HG03045 (cell line): Measurements from ENCODE around the gene MILR1.
"Not testable (repeated sequence)": the region's sequence is repeated elsewhere in the genome, so short reads cannot be mapped to it uniquely, and the experiment has no call there.

Experiments used
- ATAC-seq: cut with Tn5 transposase; IDR thresholded peaks from one replicate; pipeline ENCODE4 v1.9.1; 2021; ENCODE audit warnings: mild to moderate bottlenecking, moderate library complexity; ENCODE audit not compliant: unreplicated experiment

The MILR1 gene

DNA sequence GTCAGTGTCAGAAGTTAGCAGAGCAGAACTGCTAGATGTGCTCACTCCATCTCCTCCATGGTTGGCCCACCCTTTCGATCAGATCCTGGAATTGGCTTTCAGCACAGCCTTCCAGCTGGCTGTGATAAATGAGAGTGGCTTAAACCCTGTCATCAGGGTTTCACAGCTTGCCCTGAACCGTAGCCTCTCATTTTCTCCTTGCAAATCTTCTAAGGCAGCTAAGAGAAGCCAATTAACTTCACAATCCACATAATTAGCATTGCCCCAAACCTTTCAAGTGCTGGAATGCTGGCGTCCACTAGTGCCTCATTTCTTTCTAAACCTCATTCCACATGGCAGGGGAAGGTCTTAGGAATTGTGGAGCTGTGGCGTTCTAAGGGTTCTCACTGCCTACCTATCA lies 21.7 kb downstream of the MILR1 start:
- ATAC-seq, result no peak

DNA sequence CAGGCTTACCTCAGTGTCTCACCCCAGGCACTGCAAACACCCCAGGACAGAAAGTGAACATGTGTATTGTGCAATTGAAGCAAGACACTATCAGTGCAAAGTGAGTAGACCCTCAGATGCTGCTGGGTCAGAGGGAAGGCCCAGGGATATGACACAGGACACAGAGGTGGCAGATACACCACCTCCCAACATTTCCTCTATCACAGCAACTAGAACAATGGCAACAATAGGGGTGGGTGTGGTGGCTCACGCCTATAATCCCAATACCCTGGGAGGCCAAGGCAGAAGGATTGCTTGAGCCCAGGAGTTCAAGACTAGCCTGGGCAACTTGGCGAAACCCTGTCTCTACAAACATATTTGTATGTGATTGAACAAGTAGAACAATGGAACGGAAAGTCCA lies 22.5 kb downstream of the MILR1 start:
- no peak for ATAC-seq

DNA sequence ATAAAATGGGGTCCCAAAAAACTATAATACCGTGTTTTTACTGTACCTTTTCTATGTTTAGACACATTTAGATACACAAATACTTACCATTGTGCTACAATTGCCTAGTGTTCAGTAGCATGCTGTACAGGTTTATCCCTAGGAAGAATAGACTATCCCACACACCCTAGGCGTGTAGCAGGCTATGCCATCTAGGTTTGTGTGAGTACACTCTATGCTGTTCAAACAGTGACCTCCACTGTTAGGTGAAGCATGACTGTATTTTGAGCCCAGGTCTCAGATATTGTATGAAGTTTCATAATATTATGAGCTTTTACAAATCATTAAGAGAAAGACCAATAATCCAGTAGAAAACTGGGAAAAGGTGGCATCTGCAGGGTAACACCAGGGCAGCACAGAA lies 23.6 kb downstream of the MILR1 start:
- ATAC-seq, result no peak

DNA sequence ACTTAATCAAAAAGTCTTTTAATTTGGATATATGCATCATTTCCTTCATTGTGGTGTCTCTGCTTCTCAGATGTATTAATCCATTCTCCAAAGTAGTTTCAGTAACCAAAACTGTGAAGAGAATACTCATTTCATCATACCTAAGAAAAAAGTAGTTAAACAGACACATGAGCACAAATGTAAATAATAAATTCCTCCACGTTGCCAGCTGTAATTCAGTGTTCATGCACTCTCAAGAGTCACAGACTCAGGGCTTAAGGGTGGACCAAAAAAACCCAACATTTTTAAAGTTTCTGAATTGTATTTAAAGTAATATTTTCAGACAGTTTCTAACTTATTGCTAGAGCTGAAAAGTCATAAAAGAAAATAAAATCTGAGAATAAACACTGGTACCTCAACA lies 28.9 kb downstream of the MILR1 start:
- ATAC-seq, result no peak

DNA sequence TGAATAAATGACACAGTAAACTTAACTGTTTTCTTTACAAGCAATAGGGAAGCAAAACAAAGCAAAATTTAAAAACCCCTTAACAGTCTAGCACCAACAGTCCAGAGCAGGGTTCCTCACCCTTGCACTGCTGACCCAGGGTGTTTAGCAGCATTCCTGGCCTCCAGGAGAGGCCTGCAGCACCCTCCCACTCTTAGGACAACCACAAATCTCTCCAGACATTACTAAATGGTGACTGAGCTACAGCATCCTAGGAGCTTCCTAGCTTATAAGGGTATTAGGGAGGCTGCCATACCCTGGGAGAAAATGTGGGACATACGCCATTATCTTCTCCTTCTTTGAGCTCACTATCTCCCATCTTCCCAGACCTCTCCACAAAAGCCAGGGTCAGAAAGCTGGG lies 32.0 kb downstream of the MILR1 start:
- no peak for ATAC-seq

DNA sequence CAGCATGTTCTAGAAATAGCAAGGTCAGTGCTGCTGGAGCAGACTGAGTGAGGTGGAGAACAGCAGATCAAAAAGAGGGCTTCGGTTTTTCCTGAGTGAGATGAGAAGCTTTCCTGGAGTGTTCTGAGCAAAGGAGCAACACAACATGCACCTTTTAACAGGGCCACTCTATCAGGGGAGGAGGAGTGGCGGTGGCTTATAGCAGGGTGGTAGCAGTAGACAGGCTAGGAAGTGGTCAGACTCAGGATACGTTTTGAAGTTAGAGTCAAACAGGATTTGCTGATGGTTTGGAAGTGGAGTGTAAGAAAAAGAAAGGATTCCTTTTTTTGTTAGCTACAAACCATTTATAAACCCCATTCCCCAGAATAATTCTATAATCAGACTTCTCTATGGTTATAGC lies 35.5 kb downstream of the MILR1 start:
- ATAC-seq, result no peak

DNA sequence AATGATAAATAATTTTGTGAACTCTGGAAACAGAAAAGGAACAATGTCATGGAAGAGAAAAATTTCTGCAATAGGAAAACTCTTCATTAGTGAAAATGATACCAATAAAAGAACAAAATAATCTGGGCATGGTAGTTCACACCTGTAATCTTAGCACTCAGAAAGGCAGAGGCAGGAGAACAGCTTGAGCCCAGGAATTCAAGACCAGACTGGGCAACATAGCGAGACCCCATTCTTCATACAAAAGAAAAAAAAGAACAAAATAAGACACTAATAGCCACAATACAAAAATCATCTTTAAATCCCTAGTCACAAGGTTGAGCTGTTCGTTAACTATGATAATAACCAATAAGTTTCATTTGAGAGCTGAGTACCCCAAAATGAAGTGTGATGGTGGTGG lies 39.4 kb downstream of the MILR1 start:
- ATAC-seq, result no peak

DNA sequence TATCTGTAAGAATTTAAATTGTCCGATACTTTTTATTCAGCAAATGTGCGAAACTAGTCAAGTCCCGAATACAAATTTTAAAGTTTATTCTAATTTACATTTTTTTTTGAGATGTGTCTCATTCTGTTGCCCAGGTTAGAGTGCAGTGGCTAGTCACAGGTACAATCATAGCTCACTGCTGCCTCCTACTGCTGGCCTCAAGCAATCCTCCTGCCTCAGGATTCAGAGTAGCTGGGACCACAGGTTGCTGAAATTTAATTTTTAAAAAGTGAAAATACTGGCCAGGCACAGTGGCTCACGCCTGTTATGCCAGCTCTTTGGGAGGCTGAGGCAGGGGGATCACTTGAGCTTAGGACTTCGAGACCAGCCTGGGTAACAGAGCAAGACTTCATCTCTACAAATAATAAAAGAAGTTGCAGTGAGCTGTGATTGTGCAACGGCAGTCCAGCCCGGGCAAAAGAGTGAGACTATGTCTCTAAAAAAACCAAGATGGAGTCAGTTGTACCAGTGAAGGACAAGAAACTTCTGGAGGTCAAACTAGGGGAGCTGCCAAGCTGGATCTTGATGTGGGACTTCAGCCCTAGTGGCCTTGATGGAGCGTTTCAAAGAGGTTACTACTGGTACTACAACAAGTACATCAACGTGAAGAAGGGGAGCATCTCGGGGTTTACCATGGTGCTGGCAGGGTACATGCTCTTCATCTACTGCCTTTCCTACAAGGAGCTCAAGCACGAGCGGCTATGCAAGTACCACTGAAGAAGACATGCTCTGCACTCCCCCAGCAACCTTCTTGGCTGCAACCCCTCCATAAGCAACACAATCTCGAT lies 42.3 kb downstream of the MILR1 start:
- no peak for ATAC-seq

DNA sequence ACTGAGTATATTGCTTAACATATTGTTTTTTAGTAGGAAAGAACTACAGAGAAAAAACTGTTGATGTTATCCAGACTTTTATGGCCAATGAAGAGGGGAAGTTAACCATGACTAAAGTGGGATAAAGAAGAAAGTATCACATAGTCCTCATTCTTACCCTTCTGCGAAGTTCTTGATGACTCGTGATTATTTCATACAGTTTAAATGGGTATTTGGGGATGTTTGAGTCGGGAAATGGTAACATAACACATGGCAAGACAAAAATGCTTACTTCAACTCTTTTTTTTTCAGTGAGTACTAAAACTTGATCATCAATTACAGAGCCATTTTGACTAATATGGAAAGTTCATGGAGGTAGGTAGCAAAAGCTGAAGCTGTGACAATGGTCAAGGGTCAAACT lies 43.1 kb downstream of the MILR1 start:
- no peak for ATAC-seq

DNA sequence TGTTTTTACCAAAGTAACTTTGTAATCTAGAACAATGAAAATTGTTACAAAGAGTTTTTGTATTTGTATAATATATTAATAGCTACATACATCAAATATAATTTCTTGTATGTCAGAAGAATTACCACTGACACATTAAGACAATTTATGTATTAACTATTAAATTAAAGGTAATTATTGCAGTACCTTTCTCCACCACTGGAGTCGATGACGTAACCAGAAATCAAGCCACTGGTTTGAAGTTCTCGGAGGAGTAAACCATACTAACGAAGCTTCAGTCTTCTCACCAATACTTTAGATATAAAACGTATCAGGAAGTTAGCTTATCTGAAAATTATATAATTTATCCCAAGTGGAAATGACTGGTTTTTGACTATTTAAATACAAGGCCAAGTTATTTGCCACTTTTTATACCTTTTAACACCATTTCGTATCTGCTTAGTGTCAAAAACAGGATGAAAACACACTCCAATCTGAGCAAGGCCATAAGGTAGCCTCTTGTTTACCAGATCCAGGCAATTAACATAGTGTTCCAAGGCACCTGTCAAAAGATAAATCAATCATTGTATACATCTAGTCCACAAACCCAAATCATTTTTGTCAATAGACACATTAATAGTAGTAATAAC lies 43.7 kb downstream of the MILR1 start:
- ATAC-seq, result no peak

DNA sequence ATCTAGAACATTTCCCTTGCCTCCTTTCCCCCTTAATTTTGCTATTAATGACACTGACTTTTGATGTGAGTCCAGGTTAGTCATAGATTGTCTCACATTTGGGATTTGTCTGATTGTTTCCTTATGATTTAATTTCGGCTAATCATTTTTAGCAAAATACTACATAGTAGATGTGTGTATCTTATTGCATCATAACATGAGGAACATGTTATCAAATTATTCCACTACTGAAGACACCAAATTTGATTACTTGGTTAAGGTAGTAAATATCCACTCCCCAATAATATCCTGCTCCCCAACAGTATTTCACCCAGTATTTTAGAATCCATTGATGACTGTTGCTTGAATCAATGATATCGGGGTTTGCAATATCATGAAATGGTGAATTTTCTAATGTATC lies 45.2 kb downstream of the MILR1 start:
- no peak for ATAC-seq

DNA sequence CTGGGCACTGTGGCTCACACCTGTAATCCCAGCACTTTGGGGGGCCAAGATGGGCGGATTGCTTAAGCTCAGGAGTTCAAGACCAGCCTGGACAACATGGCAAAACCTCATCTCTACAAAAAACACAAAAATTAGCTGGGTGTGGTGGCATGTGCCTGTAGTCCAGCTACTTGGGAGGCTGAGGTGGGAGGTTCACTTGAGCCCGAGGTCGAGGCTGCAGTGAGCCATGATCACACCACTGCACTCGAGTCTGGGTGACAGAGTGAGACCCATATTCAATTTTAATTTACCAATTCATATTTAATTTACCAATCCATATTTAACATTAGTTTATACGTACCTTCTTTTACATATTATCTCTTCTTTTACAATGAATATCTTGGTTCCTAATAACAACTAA lies 46.4 kb downstream of the MILR1 start:
- ATAC-seq, result not testable (repeated sequence)

DNA sequence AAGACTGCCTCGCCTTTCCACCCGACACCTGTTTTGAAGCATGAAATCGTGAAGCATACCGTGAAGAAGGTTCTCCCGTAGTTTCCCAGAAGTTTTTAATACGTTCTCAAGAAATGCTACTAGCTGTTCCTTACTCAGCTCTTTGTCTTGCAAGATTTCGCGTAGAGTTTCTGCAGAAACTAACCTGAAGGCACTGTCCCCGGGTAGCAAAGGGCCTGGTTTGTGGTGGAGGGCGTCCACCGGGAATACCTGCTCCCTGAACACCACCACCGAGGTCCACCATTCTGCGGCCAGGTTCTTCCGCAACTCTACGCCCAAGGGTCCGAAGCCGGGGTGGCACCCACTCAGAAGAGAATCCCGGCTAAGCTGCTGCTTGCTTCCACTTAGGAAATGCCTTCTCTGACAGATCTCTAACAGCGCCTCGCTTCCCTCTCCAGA lies 47.5 kb downstream of the MILR1 start:
- ATAC-seq, result peak; percentile 30

DNA sequence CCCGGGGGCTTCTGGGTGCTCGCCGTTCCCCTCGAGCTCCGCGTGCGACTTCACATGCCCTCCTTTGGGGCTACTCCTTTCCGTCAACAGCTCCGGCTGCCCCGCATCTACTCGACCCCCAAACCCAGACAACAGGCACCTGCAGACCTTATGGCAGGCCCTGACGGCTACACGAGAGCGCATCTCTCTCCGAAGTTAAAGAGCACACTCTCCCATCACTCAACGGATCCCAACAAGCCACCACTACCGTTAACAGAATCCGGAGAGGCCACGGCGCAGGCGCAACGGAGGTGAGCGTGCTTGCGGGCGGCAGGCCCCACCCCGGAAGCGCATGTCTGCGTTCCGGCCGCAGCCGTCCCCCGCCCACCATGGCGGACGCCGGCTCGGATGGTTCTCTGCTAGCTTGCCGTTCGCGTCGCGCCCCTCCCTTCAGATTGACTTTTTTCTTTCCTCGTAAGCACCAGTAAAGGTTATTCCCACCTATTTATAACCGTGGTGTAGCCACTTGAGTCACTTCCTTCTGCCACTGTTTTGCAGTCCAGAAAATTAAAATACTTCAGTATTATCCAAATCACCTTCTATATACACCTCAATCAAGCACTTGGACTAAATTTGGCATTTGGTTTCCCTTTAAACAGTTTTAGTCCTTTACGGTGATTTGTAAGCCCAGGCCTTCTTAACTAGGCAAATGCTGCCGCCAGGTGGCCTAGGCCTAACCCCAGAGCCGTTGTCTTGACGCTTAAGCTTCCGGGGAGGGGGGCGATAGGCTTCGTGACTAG lies 48.1 kb downstream of the MILR1 start, which contains the start of gene POLG2:
TSS of gene POLG2 (minus strand) at position 269 of the 779 bp plus-strand sequence. CDS start at position 183, 86 bp downstream.
- ATAC-seq, result peak; percentile 83

DNA sequence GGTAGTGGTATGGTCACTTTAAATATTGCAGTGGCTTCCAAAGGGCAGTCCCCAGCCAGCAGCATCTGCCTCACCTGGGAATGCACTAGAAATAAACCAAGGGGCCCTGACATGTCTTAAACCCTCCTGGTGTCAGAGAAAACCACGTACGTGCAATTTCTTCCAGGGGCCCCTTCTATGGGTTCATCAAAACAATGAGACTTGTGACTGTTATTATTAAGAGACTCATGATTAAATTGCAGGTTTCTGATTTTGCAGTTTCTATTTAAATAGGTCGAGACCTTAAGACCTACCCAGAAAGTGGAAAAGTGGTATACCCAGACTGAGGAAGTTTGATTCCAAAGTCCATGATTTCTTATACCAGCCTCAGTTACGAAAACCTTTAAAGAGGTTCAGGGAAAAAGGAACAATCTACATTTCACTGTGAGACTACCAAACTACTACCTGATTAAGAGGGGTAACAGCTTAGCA lies 48.7 kb downstream of the MILR1 start:
- no peak for ATAC-seq

DNA sequence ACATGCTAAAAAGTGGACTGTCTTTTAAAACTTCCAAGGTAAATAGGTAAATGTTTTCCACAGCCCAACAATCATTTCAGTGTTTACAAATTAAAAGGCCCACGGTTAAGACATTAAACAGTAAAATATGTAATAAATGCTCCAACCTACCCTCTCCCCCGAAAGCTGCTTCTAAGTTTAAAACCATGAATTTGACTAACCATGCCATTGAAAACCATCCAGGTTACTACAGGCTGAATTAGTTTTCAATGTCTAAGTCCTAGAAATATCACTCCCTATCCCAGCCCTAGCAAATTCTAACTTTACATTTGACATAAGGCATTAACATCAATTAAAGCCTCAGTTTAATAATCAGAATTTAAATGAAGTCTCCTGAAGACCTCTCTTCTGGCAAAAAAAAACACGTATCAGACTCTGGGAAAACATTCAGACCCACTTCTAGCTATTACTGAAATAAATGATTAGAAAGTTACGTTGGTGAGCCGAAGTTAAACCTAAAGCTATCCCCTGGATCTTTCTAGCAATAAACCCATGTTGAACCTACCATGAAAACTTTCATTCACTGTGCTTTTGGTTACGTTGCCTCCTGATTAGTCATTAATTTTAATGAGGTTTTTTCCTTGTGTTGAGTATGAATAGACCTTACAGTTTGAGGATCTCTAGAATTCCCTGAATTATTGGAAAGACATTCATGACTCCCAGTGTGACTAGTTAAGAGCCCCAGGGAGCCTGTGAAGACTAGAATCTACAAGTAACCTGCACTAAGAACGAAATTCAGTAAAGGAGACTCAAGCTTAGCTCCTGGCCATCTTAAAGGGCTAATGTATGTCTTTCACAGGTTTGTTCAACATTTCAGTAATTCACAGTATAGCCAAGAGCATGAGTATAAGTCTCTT lies 49.6 kb downstream of the MILR1 start:
- no peak for ATAC-seq

DNA sequence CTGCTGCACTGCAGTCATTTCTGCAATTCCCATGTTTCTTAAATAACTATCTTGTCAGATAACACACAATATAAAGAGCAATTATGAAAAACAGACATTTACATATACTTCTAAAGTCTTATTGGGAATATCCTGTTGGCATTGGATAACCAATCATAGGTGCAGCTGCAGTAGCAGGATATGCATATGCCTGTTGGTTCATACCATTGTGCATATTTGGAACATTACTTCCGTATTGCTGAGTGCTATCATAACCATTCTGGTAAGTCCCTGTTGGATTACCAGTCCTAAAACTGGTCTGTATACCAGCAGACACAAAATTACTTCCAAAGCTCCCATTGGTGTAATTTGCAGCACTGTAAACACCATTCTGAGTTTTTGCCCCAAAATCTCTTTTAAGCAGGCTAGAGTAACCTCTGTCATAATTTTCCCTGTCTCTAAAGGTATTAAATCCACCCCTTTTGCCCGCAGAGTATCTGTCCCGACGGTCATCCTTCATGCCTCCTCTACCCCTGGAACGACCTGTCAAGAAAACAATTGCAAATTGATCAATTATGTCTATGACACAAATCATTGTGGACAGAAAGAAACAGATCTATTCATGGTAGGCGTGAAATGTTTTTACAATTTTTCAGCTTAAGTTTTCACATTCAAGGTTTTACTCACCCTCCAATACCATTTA lies 51.0 kb downstream of the MILR1 start:
- ATAC-seq, result no peak

DNA sequence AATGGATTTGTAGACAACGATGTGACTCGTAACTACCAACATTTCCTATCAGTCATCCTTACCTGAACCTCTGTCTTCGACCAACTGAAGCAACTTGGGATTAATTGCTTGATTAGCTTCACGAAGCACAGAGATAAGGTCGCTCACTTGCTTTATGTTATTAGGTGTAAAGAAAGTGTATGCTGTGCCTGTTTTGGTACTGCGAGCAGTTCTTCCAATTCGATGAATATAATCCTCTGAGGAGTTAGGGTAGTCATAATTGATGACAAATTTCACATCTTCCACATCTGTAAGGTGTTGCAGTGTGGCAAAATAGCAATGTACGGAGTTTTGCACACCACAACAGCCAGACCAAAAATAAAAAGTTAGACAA lies 51.6 kb downstream of the MILR1 start:
- ATAC-seq, result no peak

DNA sequence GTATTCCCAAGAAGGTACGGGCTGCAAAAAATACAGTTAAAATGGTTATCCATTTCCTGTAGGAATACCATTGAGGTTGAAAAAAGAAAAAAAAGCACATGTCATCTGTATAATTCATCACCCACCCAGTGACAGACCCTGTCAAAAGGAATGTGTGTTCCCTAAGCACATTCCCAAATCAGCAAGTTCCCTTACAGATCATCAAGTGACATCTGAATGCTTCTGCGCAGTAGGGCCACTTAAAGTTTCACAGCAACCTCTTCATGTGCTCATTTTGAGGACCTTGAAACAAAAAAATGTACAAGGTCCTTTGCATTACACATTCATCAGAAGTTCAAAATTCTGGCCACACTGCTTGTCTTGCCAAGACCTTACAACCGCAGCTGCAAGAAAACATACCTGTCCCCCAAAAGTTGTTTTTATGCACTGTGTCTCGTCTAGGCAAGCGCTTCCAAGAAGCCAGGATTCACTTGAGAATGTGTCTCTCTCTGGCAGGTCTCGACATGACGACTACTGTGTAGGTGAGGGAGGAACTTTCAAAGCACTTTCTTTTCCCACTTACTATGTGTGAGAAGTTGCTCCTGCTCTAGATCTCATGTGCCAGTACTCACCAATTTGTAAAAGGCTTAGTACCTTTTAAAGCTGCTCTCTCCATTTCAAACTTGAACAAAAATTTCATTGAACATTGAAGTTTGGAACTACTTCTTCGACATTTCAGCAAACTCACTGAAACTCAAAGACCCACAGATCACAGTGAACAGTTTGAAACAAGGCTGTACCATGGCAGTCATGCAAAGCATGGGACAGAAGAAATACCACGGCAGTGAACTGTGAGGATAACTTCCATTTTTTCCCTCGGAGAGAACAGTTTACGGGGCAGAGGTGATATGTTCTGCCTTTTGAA lies 52.2 kb downstream of the MILR1 start:
- no peak for ATAC-seq
